GM12874 (cell line): ENCODE results near the gene GPC5.

Source experiments
- CTCF ChIP-seq: IDR thresholded peaks from 2 replicates; pipeline ENCODE4 v1.5.1; 2011; ENCODE audit warnings: low read depth, mild to moderate bottlenecking, control low read depth, low read length, moderate library complexity; ENCODE audit not compliant: insufficient read depth

The GPC5 gene

GRCh38 chr13:91594061-91594460 lies 195.6 kb downstream of the GPC5 start:
- TF ChIP-seq CTCF: no peak

GRCh38 chr13:91595677-91596076 lies 197.3 kb downstream of the GPC5 start:
- no peak for TF ChIP-seq CTCF

- TF ChIP-seq CTCF: no peak
These were observed 198.4 kb downstream of the GPC5 start for GRCh38 chr13:91596842-91597241.

- TF ChIP-seq CTCF: no peak
These were observed 200.2 kb downstream of the GPC5 start for GRCh38 chr13:91598655-91599054.

- no peak for TF ChIP-seq CTCF
These were observed 202.9 kb downstream of the GPC5 start for GRCh38 chr13:91601273-91601672.

GRCh38 chr13:91601807-91602206 lies 203.4 kb downstream of the GPC5 start:
- no peak for TF ChIP-seq CTCF

GRCh38 chr13:91609353-91609752 lies 210.9 kb downstream of the GPC5 start:
- TF ChIP-seq CTCF: no peak

GRCh38 chr13:91618315-91618714 lies 219.9 kb downstream of the GPC5 start:
- no peak for TF ChIP-seq CTCF
